Esophagus mucosa (tissue), 1 donor: ENCODE results near the gene EHD3. TPM values are rescaled to one million over a fixed set of nuclear protein-coding genes. Genes with fewer than 3 reads are reported as not detected.
A peak's percentile ranks its signal among the peaks of the same experiment; 100 is the strongest.

Experiments
- ATAC-seq: fragments of 200-7000 bp; cut with Tn5 transposase; one replicate; pipeline ENCODE4 v1.9.1; 2020
- total RNA-seq: library from RNA; stranded (reverse); gene quantifications from one replicate; pipeline ENCODE4 v1.2.4, GENCODE V29; 2023
- donor health status: DM: yes; HTN: yes; CAD: no.

EHD3 gene
- 43.4 TPM for total RNA-seq

- ATAC-seq: peak; percentile 84
Observed at GRCh38 chr2:31233741-31234682, at the start of gene EHD3. TSS of gene EHD3 (plus strand) at chr2:31234152. CDS start at chr2:31234622, 470 bp downstream.

GRCh38 chr2:31187166-31187565, 46.8 kb upstream of the EHD3 start:
- ATAC-seq: peak; percentile 31

- ATAC-seq: no peak
Observed at GRCh38 chr2:31188131-31188530, 45.8 kb upstream of the EHD3 start.

- ATAC-seq: no peak
Observed at GRCh38 chr2:31189141-31189540, 44.8 kb upstream of the EHD3 start.

- ATAC-seq: no peak
Observed at GRCh38 chr2:31190188-31190587, 43.8 kb upstream of the EHD3 start.

- ATAC-seq: no peak
Observed at GRCh38 chr2:31191931-31192330, 42.0 kb upstream of the EHD3 start.

GRCh38 chr2:31192396-31192795, 41.6 kb upstream of the EHD3 start:
- ATAC-seq: no peak

- ATAC-seq: no peak
Observed at GRCh38 chr2:31192851-31193392, 41.0 kb upstream of the EHD3 start.

GRCh38 chr2:31193806-31194205, 40.1 kb upstream of the EHD3 start:
- no peak for ATAC-seq

GRCh38 chr2:31196622-31197021, 37.3 kb upstream of the EHD3 start:
- peak; percentile 90 for ATAC-seq

GRCh38 chr2:31197166-31197565, 36.8 kb upstream of the EHD3 start:
- ATAC-seq: peak; percentile 56

- no peak for ATAC-seq
Observed at GRCh38 chr2:31197669-31198068, 36.3 kb upstream of the EHD3 start.

- ATAC-seq: no peak
Observed at GRCh38 chr2:31199206-31199605, 34.7 kb upstream of the EHD3 start.

GRCh38 chr2:31200972-31201371, 33.0 kb upstream of the EHD3 start:
- ATAC-seq: no peak

- no peak for ATAC-seq
Observed at GRCh38 chr2:31202041-31202440, 31.9 kb upstream of the EHD3 start.

GRCh38 chr2:31202833-31203232, 31.1 kb upstream of the EHD3 start:
- no peak for ATAC-seq

GRCh38 chr2:31203916-31204315, 30.0 kb upstream of the EHD3 start:
- ATAC-seq: no peak

- ATAC-seq: no peak
Observed at GRCh38 chr2:31204783-31205182, 29.2 kb upstream of the EHD3 start.

GRCh38 chr2:31205186-31205585, 28.8 kb upstream of the EHD3 start:
- no peak for ATAC-seq

GRCh38 chr2:31205613-31206012, 28.3 kb upstream of the EHD3 start:
- ATAC-seq: no peak

- peak; percentile 90 for ATAC-seq
Observed at GRCh38 chr2:31207790-31208189, 26.2 kb upstream of the EHD3 start.

GRCh38 chr2:31208240-31208639, 25.7 kb upstream of the EHD3 start:
- ATAC-seq: no peak

- ATAC-seq: no peak
Observed at GRCh38 chr2:31212659-31213600, 21.0 kb upstream of the EHD3 start.
